ENCODE measurements around the gene MRPS10. TPM values are rescaled to one million over a fixed set of nuclear protein-coding genes. Genes with fewer than 3 reads are reported as not detected.

MRPS10 gene
- total RNA-seq, 1 experiment from 2014 or later, result 62.1 TPM

DNA sequence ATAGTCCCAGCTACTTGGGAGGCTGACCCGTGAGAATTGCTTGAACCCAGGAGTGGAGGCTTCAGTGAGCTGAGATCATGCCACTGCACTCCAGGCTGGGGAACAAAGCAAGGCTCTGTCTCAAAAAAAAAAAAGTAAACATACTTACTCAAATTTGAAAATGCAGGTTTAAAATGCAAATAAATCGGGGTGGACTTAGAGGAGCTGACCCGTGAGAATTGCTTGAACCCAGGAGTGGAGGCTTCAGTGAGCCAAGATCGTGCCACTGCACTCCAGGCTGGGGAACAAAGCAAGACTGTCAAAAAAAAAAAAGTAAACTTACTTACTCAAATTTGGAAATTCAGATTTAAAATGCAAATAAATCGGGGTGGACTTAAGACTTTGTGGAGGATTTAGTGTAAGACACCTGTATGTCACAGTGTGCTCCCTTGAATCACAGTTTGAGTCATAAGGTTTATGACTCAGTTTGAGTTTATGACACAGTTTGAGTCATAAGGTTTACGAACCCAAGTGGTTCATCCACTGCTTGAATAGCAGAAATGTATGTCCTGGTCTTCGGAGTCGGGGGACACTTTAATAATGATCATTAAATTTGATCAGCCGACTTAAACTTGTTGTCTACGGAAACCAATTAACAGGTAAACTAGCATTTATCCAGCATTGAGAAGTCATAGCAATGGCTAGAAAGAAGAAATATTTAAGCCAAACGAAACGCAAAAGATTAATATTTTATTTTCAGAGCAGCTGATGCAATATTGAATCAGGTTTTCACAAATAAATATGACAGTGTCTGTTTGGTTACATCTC is 6.8 kb upstream of the MRPS10 start:
- peak overlapping the region; percentile 84 for H3K27ac ChIP-seq (ENCODE audit: low read depth, low read length)
- peak overlapping the region; percentile 23 to 42 for H3K4me3 ChIP-seq (replicated peaks in 1 of 2; ENCODE audit: low read depth in 1 of 2, low read length in 2 of 2)
- H3K4me2 ChIP-seq (ENCODE audit: low read length), result peak overlapping the region; percentile 78
- no peaks in the 10 kb centered on the region for H3K36me3 ChIP-seq (ENCODE audit: control insufficient read depth in 1 of 2, insufficient read depth in 2 of 2, low read length in 2 of 2)
- H3K4me1 ChIP-seq (ENCODE audit: control insufficient read depth in 1 of 2, insufficient read depth in 2 of 2, low read length in 2 of 2), result peaks cover 48 to 85% of the 10 kb centered on the region in 2 experiments
- ChIA-PET RAD21 (ENCODE audit: low non-redundant PET in 1 of 2, low total read pairs in 2 of 2, uncharacterized antibody in 2 of 2, unreplicated experiment in 2 of 2) (interaction anchor here (0.6 to 1.0 kb wide), 2 partner anchors 227 to 423 kb away, joined by 4 read pairs; partner anchors contain the start of gene TRERF1 (in 1 of the 2)), CTCF (interaction anchor here (0.7 to 3.0 kb wide), 3 partner anchors 9 to 682 kb away, joined by 3 to 13 read pairs (median 3); partner anchors contain the start of gene TRERF1), POLR2A (interaction anchor here (1.1 kb wide), 1 partner anchor 9 kb away, joined by 3 read pairs; no protein-coding TSS in a partner anchor)
- intact Hi-C loops (cut with micrococcal nuclease), result loop anchor here (5.0 to 10.0 kb wide), 3 partner anchors 302 to 650 kb away; partner anchors contain the start of genes BYSL, MED20 and RPL7L1
- H3K9me2 ChIP-seq (ENCODE audit: insufficient read depth), result no peaks in the 10 kb centered on the region
- ATAC-seq (peak; percentile 62), DNase-seq (ENCODE audit: low read depth, low spot score) (peak; percentile 97)
- no peaks in the 10 kb centered on the region for H3K27me3 ChIP-seq (ENCODE audit: insufficient read depth, low read length)
- H4K20me1 ChIP-seq (ENCODE audit: insufficient read depth), result no peaks in the 10 kb centered on the region
- no peaks in the 10 kb centered on the region for H3K79me2 ChIP-seq (ENCODE audit: insufficient read depth, low read length)
- peak overlapping the region; percentile 59 for H3K9ac ChIP-seq (ENCODE audit: low read length)
- no peaks in the 10 kb centered on the region for H3K9me3 ChIP-seq (ENCODE audit: control insufficient read depth in 1 of 2, insufficient read depth in 1 of 2, low read depth in 1 of 2, low read length in 2 of 2)
- BruUV-seq (replicated peaks), result TSS peak; percentile 41
- peak overlapping the region; percentile 42 for H2AFZ ChIP-seq (ENCODE audit: low read depth, low read length, poor library complexity, severe bottlenecking)
- TF ChIP-seq POLR2AphosphoS5 (IDR thresholded peaks at IDR 0.05; ENCODE audit: low read depth, low read length), result peak; percentile 72
- TF ChIP-seq, protein P1, sequence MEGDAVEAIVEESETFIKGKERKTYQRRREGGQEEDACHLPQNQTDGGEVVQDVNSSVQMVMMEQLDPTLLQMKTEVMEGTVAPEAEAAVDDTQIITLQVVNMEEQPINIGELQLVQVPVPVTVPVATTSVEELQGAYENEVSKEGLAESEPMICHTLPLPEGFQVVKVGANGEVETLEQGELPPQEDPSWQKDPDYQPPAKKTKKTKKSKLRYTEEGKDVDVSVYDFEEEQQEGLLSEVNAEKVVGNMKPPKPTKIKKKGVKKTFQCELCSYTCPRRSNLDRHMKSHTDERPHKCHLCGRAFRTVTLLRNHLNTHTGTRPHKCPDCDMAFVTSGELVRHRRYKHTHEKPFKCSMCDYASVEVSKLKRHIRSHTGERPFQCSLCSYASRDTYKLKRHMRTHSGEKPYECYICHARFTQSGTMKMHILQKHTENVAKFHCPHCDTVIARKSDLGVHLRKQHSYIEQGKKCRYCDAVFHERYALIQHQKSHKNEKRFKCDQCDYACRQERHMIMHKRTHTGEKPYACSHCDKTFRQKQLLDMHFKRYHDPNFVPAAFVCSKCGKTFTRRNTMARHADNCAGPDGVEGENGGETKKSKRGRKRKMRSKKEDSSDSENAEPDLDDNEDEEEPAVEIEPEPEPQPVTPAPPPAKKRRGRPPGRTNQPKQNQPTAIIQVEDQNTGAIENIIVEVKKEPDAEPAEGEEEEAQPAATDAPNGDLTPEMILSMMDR (IDR thresholded peaks at IDR 0.05 in 2 of 3, conservative IDR thresholded peaks at IDR 0.05 in 1 of 3; ENCODE audit: borderline replicate concordance in 1 of 3, insufficient read depth in 1 of 3, low read depth in 2 of 3, low read length in 2 of 3), result no peak
- TF ChIP-seq SIN3A (IDR thresholded peaks at IDR 0.05; ENCODE audit: low read depth), result peak; percentile 91
- peak; percentile 23 for TF ChIP-seq RAD21 (IDR thresholded peaks at IDR 0.05; ENCODE audit: low read depth)
- TF ChIP-seq ZNF274 (IDR thresholded peaks at IDR 0.05; ENCODE audit: low read depth, low read length), result no peak
- TF ChIP-seq, protein P2, sequence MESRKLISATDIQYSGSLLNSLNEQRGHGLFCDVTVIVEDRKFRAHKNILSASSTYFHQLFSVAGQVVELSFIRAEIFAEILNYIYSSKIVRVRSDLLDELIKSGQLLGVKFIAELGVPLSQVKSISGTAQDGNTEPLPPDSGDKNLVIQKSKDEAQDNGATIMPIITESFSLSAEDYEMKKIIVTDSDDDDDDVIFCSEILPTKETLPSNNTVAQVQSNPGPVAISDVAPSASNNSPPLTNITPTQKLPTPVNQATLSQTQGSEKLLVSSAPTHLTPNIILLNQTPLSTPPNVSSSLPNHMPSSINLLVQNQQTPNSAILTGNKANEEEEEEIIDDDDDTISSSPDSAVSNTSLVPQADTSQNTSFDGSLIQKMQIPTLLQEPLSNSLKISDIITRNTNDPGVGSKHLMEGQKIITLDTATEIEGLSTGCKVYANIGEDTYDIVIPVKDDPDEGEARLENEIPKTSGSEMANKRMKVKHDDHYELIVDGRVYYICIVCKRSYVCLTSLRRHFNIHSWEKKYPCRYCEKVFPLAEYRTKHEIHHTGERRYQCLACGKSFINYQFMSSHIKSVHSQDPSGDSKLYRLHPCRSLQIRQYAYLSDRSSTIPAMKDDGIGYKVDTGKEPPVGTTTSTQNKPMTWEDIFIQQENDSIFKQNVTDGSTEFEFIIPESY (IDR thresholded peaks at IDR 0.05; ENCODE audit: extremely low read depth, insufficient replicate concordance, low read length), result no peak
- no peak for TF ChIP-seq EZH2phosphoT487 (IDR thresholded peaks at IDR 0.05; ENCODE audit: borderline replicate concordance)
- TF ChIP-seq POLR2A (IDR thresholded peaks at IDR 0.05; ENCODE audit: borderline replicate concordance, extremely low read depth, insufficient read depth, insufficient read length), result no peak
- TF ChIP-seq YY1 (IDR thresholded peaks at IDR 0.05; ENCODE audit: extremely low read depth, insufficient replicate concordance, low read depth, low read length), result no peak
- peak; percentile 92 for TF ChIP-seq SRF (IDR thresholded peaks at IDR 0.05; ENCODE audit: low read depth)
- no peak for TF ChIP-seq TCF7L2 (IDR thresholded peaks at IDR 0.05; ENCODE audit: borderline replicate concordance, extremely low read depth, insufficient read depth, insufficient read length)
- peak; percentile 100 for TF ChIP-seq FOSL1 (IDR thresholded peaks at IDR 0.05; ENCODE audit: low read depth)
- peak; percentile 28; the same call in 1 of the 2 replicates for TF ChIP-seq EGR1 (IDR thresholded peaks at IDR 0.05; ENCODE audit: low read depth)
- peak; percentile 99 for TF ChIP-seq JUND (IDR thresholded peaks at IDR 0.05)
- no peak for TF ChIP-seq EZH2 (IDR thresholded peaks at IDR 0.05)
- peak; percentile 84 for TF ChIP-seq MAX (IDR thresholded peaks at IDR 0.05)
- TF ChIP-seq, protein P3, sequence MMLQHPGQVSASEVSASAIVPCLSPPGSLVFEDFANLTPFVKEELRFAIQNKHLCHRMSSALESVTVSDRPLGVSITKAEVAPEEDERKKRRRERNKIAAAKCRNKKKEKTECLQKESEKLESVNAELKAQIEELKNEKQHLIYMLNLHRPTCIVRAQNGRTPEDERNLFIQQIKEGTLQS (IDR thresholded peaks at IDR 0.05), result no peak; the same call in 1 of the 2 replicates
- TF ChIP-seq SP1 (IDR thresholded peaks at IDR 0.05; ENCODE audit: low read depth), result peak; percentile 94
- TF ChIP-seq ZFX (IDR thresholded peaks at IDR 0.05), result no peak
